K562 (cell line): ENCODE results near the gene NAA38. TPM values are rescaled to one million over a fixed set of nuclear protein-coding genes. Genes with fewer than 3 reads are reported as not detected.

Experiments used
- ATAC-seq: fragments of 200-7000 bp; cut with Tn5 transposase; 3 replicates; pipeline ENCODE4 v1.9.1; 2020; ENCODE audit warnings: moderate library complexity
- BruUV-seq: library from RNA; stranded (reverse); fragments of 400-500 nt; replicated peaks from 2 replicates; lab custom pipeline; 2021; lab: Mats Ljungman, UMichigan
- CTCF ChIA-PET: fragments of 300-600 bp; formaldehyde crosslinking; extraction: SDS; loops from one replicate; lab custom pipeline; 2021; ENCODE audit warnings: low intra/inter-chr PET ratio; lab: Yijun Ruan, JAX
- POLR2A ChIA-PET: fragments of 300-600, 350-650 bp; sonication (Branson Sonifier 250); formaldehyde crosslinking; extraction: SDS; loops from one replicate; lab custom pipeline; 2021; ENCODE audit warnings: antibody characterized with exemption, inconsistent platforms; lab: Yijun Ruan, JAX
- DNase-seq, 4 experiments: peaks; one replicate each; pipeline versions ENCODE4 v3.0.0 to v3.0.0-alpha.2; 2011 to 2018; ENCODE audit warnings: low spot score in 3 of 4, mixed read lengths in 3 of 4; ENCODE audit errors: extremely low read depth in 1 of 4
- FAIRE-seq: peaks from 2 replicates; lab custom pipeline; 2011; peaks lifted over from hg19 to GRCh38; lab: Jason Lieb, UNC
- H2AFZ ChIP-seq: 2 replicates; pipeline ENCODE4 v1.6.0; 2011; ENCODE audit warnings: low read depth, low read length, control low read depth, inconsistent platforms
- H3K27ac ChIP-seq: fragments of 200-600 bp; 3 replicates; pipeline ENCODE4 v1.8.0; 2011; ENCODE audit warnings: low read depth, mild to moderate bottlenecking, control low read depth, inconsistent platforms, low read length, moderate library complexity, mixed read lengths; ENCODE audit errors: extremely low read depth
- H3K27me3 ChIP-seq, 2 experiments: fragments of 300-600 bp in 1 of 2; 2 replicates in 1 of 2; 3 replicates in 1 of 2; pipeline versions ENCODE4 v1.6.0 to v1.8.0; 2011; ENCODE audit warnings: inconsistent platforms in 2 of 2, low read length in 2 of 2, mild to moderate bottlenecking in 1 of 2, mixed read lengths in 1 of 2, moderate library complexity in 1 of 2; ENCODE audit not compliant: control insufficient read depth in 2 of 2, insufficient read depth in 2 of 2
- H3K36me3 ChIP-seq: fragments of 300-600 bp; 3 replicates; pipeline ENCODE4 v1.8.0; 2011; ENCODE audit warnings: mild to moderate bottlenecking, low read length, inconsistent platforms; ENCODE audit not compliant: control insufficient read depth, insufficient read depth
- H3K4me1 ChIP-seq, 2 experiments: fragments of 200-600 bp in 1 of 2; replicated peaks in 1 of 2; 2 replicates in 1 of 2; 3 replicates in 1 of 2; pipeline versions ENCODE4 v1.5.1 to v1.8.0; 2011; ENCODE audit warnings: inconsistent platforms in 2 of 2, low read length in 2 of 2, mild to moderate bottlenecking in 1 of 2, mixed read lengths in 1 of 2, moderate library complexity in 1 of 2; ENCODE audit not compliant: control insufficient read depth in 2 of 2, insufficient read depth in 2 of 2
- H3K4me2 ChIP-seq: 2 replicates; pipeline ENCODE4 v1.6.1; 2011; ENCODE audit warnings: low read length, control low read depth, inconsistent platforms, mixed read lengths; ENCODE audit not compliant: insufficient read depth
- H3K4me3 ChIP-seq: fragments of 200-600 bp; sonication (generic), shearing (Covaris generic); 2 replicates; pipeline ENCODE4 v1.5.1; 2016; ENCODE audit warnings: control low read depth, inconsistent platforms
- H3K79me2 ChIP-seq: fragments of 200-600 bp; 3 replicates; pipeline ENCODE4 v1.8.0; 2011; ENCODE audit warnings: low read length, inconsistent platforms; ENCODE audit not compliant: control insufficient read depth, insufficient read depth
- H3K9ac ChIP-seq, 2 experiments: 2 replicates each; pipeline versions ENCODE4 v1.6.0 to v1.6.1; 2011; ENCODE audit warnings: low read depth in 2 of 2, low read length in 2 of 2, control low read depth in 1 of 2, inconsistent platforms in 1 of 2, mild to moderate bottlenecking in 1 of 2, mixed read lengths in 1 of 2; ENCODE audit not compliant: insufficient read depth in 1 of 2
- H3K9me1 ChIP-seq: one replicate; pipeline ENCODE4 v1.6.0; 2011; ENCODE audit warnings: inconsistent platforms, mild to moderate bottlenecking, low read length, moderate library complexity; ENCODE audit not compliant: control insufficient read depth, insufficient read depth
- H3K9me3 ChIP-seq: replicated peaks from 2 replicates; pipeline ENCODE4 v1.5.1; 2011; ENCODE audit warnings: low read depth, low read length, inconsistent platforms; ENCODE audit not compliant: control insufficient read depth, insufficient read depth
- H4K20me1 ChIP-seq: replicated peaks from 2 replicates; pipeline ENCODE4 v1.6.1; 2011; ENCODE audit warnings: low read length, inconsistent platforms, mixed read lengths; ENCODE audit not compliant: control insufficient read depth, insufficient read depth
- CHCHD3 ChIP-seq: fragments of 250-450 bp; sonication (Bioruptor Pico); IDR thresholded peaks from 2 replicates; pipeline ENCODE4 v2.1.2; 2022; ENCODE audit warnings: mild to moderate bottlenecking
- CHD2 ChIP-seq: IDR thresholded peaks from 2 replicates; pipeline ENCODE4 v1.6.1; 2011; ENCODE audit warnings: low read depth, low read length
- MCM7 ChIP-seq, 2 experiments: fragments of 450-650 bp; IDR thresholded peaks; 2 replicates each; pipeline ENCODE4 v1.6.1; 2016 to 2018
- POLR2G ChIP-seq: fragments of 200-400 bp; formaldehyde crosslinking; IDR thresholded peaks from 2 replicates; pipeline ENCODE4 v1.6.1; 2017; ENCODE audit warnings: low read depth, mild to moderate bottlenecking, antibody characterized with exemption, low read length, moderate library complexity
- RBFOX2 ChIP-seq: fragments of 200-400 bp; formaldehyde crosslinking; IDR thresholded peaks from 2 replicates; pipeline ENCODE4 v1.6.1; 2017; ENCODE audit warnings: low read depth, mild to moderate bottlenecking, low read length, moderate library complexity
- ZBTB33 ChIP-seq: sonication (generic); formaldehyde crosslinking; IDR thresholded peaks from 2 replicates; pipeline ENCODE4 v1.8.1; 2023; ENCODE audit warnings: mild to moderate bottlenecking, missing genetic modification reagents
- ZNF407 ChIP-seq: fragments of 450-650 bp; IDR thresholded peaks from 2 replicates; pipeline ENCODE4 v1.6.1; 2016; ENCODE audit warnings: low read depth
- WGBS: fragments of 100-300 bp; shearing (Covaris generic); methylation state at CpG from one replicate; pipeline ENCODE4 v1.1.6; 2016; ENCODE audit warnings: low coverage, mixed read lengths; ENCODE audit not compliant: insufficient coverage; ENCODE audit errors: missing lambda C conversion rate; 5-methylcytosine and 5-hydroxymethylcytosine counted together
- in situ Hi-C: fragments of 300-500 bp; cut with MboI; formaldehyde crosslinking; loops from 4 replicates; pipeline ENCODE4 v1.15.0; 2018; ENCODE audit warnings: inconsistent platforms, mixed read lengths
- intact Hi-C: fragments of 100-400 bp; cut with micrococcal nuclease; formaldehyde crosslinking; loops from 2 replicates; pipeline ENCODE4 v1.14.2; 2022
- polyA plus RNA-seq, 8 experiments: library from polyadenylated mRNA; depleted of rRNA in 4 of 8; stranded (reverse) in 5 of 8; unstranded in 3 of 8; fragments of >200 nt; fragmentation: Nextera tagmentation in 2 of 8; fragmentation: Illumina TruSeq in 1 of 8; extraction: Ambion mirVana in 2 of 8; extraction: Trizol in 1 of 8; gene quantifications; 2 replicates each; pipeline versions ENCODE4 v1.2.1 to v1.2.3, GENCODE V29; 2011 to 2014; ENCODE audit warnings: inconsistent platforms in 1 of 8, missing spikeins in 1 of 8
- total RNA-seq, 7 experiments: library from RNA; depleted of rRNA in 6 of 7; stranded (reverse); fragments of >200 nt in 6 of 7; fragmentation: Illumina TruSeq in 2 of 7; extraction: Trizol in 2 of 7; gene quantifications; 2 replicates each; pipeline versions ENCODE4 v1.2.1 to v1.2.3, GENCODE V29; 2011 to 2021; ENCODE audit warnings: low replicate concordance in 1 of 7

The NAA38 gene
- total and polyA plus RNA-seq, 9 of the 15 experiments (the other 6 are each of a cell fraction or from before 2014, with no cell fraction given), result 16.4 to 99.8 (median 57.3) TPM

- in situ Hi-C loops, result no loop called here
- no peaks in the 10 kb centered on the region for H3K9me1 ChIP-seq
- BruUV-seq, result no TSS peak
- H4K20me1 ChIP-seq, result no peaks in the 10 kb centered on the region
- peaks cover 42% of the 10 kb centered on the region; the same call in 2 of the 3 replicates for H3K36me3 ChIP-seq
- CTCF ChIA-PET, result no interaction called here
- H3K79me2 ChIP-seq, result peaks cover 12% of the 10 kb centered on the region
- DNase-seq (no peak), ATAC-seq (no peak), FAIRE-seq (no peak)
- H2AFZ ChIP-seq, result no peak within 1 kb of the TSS
- H3K27me3 ChIP-seq, result no peaks in the 10 kb centered on the region
- 93% methylated on average over 16 of the region's 57 CpGs for WGBS
- intact Hi-C loops, result loop anchor here (5.0 to 10.0 kb wide), 2 partner anchors 33 to 110 kb away; no protein-coding TSS in a partner anchor
- peak within 1 kb of the TSS; percentile 65; the same call in 1 of the 2 replicates for H3K4me3 ChIP-seq
- no peaks in the 10 kb centered on the region for H3K9me3 ChIP-seq
- peaks cover 11 to 55% of the 10 kb centered on the region in 2 experiments; a peak in 4 of 5 replicates for H3K4me1 ChIP-seq
- peak within 1 kb of the TSS; percentile 83 for H3K4me2 ChIP-seq
- POLR2A ChIA-PET, result interaction anchor here (2.3 kb wide), 1 partner anchor 8 kb away, joined by 7 read pairs; no protein-coding TSS in a partner anchor
- peak within 1 kb of the TSS; percentile 88 to 93; a peak in 2 of 4 replicates for H3K9ac ChIP-seq
- H3K27ac ChIP-seq, result 0 out of 3 replicates have a peak within 1 kb of the TSS, but pooled peaks have one; percentile 94
- TF ChIP-seq CHD2 (no peak), POLR2G (peak; percentile 72), RBFOX2 (peak; percentile 47), ZNF407 (no peak), MCM7 (IDR thresholded peaks at IDR 0.05) (no peak), ZBTB33 (CRISPR knock-in tag) (peak; percentile 62), CHCHD3 (CRISPR knock-in tag) (no peak)
Observed at GRCh38 chr17:7854851-7855659, 2.3 kb downstream of the NAA38 start, which contains the start of gene TMEM88. Gene TMEM88, plus strand, starts transcription at chr17:7855066. Its CDS starts 9 bp downstream, at chr17:7855075.
